GM18505 (cell line): Measurements from ENCODE around the gene PPP4R2.

ENCODE experiments used
- ATAC-seq: cut with Tn5 transposase; IDR thresholded peaks from one replicate; pipeline ENCODE4 v1.9.1; 2021; ENCODE audit not compliant: unreplicated experiment
- POLR2A ChIP-seq: IDR thresholded peaks from 4 replicates; pipeline ENCODE4 v1.6.1; 2011; ENCODE audit warnings: borderline replicate concordance; ENCODE audit not compliant: insufficient read depth, insufficient read length; ENCODE audit errors: extremely low read depth

PPP4R2 gene, protein sequence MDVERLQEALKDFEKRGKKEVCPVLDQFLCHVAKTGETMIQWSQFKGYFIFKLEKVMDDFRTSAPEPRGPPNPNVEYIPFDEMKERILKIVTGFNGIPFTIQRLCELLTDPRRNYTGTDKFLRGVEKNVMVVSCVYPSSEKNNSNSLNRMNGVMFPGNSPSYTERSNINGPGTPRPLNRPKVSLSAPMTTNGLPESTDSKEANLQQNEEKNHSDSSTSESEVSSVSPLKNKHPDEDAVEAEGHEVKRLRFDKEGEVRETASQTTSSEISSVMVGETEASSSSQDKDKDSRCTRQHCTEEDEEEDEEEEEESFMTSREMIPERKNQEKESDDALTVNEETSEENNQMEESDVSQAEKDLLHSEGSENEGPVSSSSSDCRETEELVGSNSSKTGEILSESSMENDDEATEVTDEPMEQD

DNA sequence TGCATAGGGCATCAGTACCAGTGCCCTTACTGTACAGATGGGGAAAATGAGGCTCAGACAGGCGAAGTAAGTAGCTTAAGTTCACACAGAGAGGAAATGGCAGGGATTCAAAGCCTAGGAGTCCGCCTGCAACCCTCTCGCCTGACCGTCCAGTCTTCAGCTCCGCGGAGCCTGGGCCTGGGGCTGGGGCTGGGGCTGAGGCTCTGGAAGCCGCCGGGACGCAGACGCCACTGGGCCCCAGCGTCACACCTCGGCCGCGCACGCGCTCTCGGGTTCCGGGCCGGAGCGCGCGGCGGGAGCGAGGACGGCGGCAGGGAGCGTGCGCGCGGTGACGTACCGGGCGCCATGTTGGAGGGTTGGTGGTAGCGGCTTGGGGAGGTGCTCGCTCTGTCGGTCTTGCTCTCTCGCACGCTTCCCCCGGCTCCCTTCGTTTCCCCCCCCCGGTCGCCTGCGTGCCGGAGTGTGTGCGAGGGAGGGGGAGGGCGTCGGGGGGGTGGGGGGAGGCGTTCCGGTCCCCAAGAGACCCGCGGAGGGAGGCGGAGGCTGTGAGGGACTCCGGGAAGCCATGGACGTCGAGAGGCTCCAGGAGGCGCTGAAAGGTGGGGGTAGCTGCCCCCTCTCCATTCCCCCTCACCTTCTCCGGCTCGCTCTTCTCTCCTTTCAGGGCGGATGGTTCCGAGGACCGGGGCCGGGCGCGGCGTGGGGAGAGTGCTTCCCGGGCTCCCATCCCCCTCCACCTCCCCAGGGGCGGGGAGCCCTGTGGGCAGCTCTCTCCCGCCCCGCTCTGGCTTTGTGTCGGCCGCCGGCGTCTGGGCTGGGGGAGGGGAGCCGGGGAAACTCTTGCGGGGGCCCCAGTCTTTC is at the start of gene PPP4R2:
PPP4R2 (plus strand) TSS at position 339 of the 861 bp plus-strand sequence; CDS start at position 566, 227 bp downstream.
- ATAC-seq, result peak; percentile 94
- peak; percentile 97 for TF ChIP-seq POLR2A

DNA sequence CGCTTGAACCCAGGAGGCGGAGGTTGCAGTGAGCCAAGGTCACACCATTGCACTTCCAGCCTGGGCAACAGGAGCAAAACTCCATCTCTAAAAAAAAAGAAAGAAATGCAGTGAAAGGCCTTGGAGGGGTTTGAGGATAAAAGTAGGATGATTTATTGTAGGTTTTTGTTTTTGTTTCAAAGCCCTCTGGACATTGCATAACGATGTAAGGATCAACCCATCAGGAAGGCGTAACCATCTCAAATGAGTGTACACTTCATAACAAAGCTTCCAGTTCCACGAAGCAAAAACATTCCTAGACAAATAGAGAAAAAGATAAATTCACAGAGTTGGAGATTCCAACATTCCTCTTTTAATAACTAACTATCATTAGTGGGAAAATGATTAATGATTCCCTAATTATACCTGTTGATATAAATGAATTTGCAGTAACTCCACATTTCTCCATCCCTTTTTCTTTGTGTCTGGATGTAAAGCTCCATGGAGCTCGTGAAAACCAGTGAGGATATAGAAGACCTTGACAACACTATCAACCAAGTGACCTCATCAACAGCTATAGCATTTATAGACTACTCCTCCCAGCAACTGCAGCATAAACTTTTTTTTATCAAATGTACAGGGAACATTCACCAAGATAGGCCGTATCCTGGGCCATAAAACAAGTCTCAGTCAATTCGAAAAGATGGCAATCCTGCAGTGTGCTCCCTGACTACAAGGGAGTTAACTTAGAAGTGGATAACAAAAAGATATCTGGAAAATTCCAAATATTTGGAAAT is 48.7 kb upstream of the PPP4R2 start:
- no peak for TF ChIP-seq POLR2A
- ATAC-seq, result no peak

DNA sequence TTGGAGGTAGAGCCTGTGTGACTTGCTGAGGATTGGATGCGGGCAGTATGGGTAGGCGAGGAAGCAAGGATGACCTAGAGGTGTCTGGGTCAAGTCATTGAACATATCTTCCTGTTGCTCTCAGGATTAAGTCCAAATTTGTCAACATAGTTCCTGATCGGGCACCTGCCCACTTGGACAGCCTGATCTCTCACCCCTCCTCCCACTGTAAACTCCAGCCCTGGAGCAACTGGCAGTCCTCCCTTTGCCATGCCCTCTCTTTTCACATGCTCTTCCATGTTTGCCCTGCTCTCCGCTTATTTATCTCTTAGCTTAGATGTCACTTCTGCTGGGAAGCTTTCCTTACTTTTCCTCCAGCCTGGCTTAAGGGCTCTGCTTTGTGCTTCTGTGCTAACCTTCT is 47.6 kb upstream of the PPP4R2 start:
- no peak for TF ChIP-seq POLR2A
- no peak for ATAC-seq

DNA sequence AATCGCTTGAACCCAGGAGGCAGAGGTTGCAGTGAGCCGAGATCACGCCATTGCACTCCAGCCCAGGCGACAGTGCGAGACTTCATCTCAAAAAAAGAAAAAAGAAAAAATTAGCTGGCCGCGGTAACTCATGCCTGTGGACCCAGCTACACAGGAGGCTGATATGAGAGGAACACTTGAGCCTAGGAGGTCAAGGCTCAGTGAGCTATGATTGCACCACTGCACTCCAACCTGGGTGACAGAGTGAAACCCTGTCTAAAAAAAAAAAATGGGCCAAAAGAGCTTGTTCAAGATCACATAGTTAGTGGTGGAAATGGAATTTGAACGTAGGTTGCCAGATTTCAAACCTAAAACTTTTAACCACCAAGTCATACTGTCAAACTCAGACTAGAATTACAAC is 46.2 kb upstream of the PPP4R2 start:
- peak; percentile 65 for ATAC-seq
- TF ChIP-seq POLR2A, result no peak

DNA sequence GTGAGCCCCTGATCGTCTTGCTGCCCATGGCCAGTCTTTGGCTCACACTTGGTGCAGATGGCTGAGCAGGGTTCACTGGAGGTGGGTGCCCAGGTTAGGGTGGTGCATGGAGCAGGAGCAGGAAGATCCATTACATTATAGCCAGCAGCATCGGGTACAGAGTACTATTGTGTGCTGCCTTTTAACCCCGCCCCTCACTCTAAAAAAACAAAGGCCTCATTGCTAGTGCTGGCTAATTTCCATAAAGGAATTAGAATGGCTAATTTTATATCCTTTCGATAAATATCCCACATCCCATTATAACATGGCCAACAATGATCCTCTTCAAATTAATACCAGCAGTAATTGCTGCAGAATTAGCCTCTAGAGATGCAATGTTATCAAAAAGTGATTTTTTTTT is 45.8 kb upstream of the PPP4R2 start:
- peak; percentile 10 for ATAC-seq
- no peak for TF ChIP-seq POLR2A

DNA sequence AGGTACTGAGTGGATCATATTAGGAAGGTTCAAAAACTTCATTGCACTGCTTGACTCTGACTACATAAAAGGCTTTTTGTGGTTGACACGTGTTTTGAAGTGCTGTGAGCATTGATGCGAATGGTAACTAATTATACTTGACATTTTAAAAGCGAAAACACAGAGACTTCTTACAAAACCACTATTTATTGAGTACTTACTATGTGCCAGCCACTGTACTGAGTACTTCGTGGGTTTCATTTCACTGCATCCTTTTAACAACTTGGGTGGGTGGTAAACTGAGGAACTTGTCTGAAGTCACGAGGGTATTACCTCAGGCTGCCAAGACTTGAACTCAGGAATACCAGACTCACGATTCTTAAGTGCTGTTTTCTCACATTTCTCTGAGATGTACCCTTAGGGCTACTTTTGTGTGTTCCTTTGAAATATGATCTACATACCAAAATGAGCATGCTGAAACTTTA is 45.3 kb upstream of the PPP4R2 start:
- no peak for ATAC-seq
- TF ChIP-seq POLR2A, result no peak

DNA sequence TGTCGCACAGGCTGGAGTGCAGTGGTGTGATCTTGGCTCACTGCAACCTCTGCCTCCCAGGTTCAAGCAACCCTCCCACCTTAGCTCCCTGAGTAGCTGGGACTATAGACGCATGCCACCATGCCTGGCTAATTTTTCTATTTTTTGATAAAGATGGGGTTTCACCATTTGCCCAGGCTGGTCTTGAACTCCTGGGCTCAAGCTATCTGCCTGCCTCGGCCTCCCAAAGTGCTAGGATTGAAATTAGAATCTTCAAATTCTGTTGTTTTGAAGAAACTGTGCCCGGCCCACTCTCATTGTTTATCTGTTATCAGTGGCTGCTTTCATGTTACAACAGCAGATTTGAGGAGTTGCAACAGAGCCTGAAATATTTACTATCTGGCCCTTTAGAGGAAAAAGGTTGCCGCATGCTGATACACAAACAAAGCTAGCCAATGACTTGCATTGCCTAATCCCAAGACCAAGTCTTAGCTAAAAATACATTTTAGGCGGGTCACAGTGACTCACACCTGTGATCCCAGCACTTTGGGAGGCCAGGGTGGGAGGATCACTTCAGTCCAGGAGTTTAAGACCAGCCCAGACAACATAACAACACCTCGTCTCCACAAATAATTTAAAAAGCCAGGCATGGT is 43.2 kb upstream of the PPP4R2 start:
- no peak for ATAC-seq
- TF ChIP-seq POLR2A, result no peak

DNA sequence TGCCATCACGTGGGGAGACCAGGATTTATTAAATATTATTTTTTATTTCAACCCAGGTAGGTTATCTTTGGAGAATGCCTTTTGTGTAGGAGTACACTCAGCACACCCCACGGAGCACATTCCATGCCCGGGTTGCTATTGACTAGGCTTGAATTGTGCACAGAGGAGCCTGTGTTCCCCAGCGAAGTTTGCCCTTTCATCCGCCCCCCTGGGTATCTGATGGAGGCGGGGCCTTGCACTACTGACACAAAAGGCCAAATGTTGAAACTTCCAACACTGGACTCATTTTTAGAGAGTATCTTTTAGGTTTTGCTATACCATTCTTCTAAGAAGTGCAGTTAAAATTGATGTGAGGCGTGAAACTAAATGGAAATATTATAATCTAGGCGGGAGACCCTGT is 39.3 kb upstream of the PPP4R2 start:
- no peak for TF ChIP-seq POLR2A
- ATAC-seq, result no peak

DNA sequence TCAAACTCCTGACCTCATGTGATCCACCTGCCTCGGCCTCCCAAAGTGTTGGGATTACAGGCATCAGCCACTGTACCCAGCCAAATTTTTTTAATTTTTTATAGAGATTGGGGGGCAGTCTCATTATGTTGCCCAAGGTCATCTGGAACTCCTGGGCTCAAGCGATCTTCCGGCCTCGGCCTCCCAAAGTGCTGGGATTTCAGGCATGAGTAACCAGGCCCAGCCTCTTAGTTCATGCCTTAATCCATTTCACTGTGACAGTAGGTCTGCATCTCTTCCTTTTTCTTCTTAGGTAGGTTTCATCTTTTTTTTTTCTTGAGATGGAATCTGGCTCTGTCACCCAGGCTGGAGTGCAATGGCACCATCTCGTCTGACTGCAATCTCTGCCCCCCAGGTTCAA is 37.3 kb upstream of the PPP4R2 start:
- TF ChIP-seq POLR2A, result no peak

DNA sequence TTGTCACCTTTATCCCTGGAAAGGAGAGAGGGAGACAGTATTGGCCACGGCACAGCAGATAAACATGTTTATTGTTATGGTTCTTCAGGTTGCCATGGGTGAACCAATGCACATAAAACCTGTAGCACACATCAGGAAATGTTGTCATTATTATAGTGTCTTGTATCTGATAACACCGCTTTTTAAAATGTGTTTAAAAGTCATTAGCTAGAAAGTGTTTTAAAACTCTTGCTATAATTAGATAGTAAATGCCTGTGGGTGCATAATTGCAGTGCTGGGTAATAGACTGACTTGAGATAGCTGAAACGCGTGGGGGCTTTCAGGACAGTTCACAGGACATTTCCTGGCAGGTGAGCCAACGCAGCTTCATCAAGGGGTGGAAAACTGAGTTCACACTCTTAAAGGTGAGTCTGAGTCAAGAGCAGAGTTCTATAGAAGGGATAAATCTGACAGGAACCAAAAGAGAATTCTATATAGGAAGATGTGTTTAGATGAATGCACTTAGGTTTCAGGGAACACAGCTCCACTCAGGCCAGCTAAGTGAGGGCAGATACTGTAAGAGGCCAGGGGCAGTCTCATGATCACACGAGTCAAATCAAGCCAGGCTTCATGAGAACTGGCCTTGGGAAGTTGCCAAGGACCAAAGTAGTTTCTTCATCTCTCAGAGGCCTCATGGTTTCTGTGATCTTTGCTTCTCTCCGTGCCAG is 35.6 kb upstream of the PPP4R2 start:
- no peak for TF ChIP-seq POLR2A
- ATAC-seq, result no peak

More for the DNA sequence above, 37.3 kb upstream of the PPP4R2 start:
- no peak for ATAC-seq

DNA sequence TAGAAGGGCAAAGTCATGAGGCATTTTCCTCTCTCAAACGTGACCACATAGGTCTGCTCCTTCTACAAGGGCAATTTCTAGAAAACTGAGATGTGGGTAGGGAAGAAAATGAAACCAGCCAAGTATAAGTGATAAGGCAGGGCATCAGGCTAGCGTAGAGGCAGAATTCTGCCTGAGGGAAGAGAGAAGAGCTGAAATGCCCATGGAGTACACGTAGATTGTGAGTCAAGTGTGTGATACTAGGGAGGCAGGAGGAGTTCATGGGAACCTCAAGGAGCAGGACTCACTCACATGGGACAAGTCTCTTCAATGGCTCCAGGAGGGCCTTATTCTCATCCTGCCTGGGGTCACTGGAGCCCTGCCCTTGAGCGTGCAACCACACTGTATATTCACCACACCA is 34.9 kb upstream of the PPP4R2 start:
- no peak for TF ChIP-seq POLR2A

DNA sequence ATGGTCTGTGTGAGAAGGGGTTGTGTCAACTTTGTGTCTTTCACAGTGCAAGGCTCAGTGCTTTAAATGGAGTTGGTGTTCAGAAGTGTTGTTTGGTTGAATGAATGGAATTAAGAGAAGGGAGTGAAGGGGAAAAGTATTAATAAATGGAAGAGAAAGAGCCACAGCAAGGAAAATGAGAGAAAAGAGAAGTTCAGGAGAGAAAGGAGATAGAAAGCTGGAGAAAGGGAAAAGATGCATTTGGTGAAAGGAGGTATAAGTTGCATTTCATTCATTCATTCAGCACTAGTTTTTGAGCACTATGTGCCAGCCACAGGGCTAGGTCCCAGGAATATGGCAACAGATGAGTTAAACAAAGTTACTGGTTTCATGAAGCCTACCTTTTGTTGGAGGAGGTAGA is 34.3 kb upstream of the PPP4R2 start:
- TF ChIP-seq POLR2A, result no peak
- no peak for ATAC-seq

More for the DNA sequence above, 34.9 kb upstream of the PPP4R2 start:
- ATAC-seq, result no peak
